HCT116 (cell line): ENCODE data around the gene LFNG.

Source experiments
- CTCF ChIP-seq, 3 experiments: fragments of 200-600 bp in 1 of 3; sonication (generic) in 1 of 3; IDR thresholded peaks in 2 of 3; conservative IDR thresholded peaks in 1 of 3; 2 replicates each; pipeline ENCODE4 v1.5.1; 2012 to 2017; ENCODE audit warnings: low read depth in 2 of 3, low read length in 2 of 3, antibody characterized with exemption in 1 of 3, borderline replicate concordance in 1 of 3, control low read depth in 1 of 3, mild to moderate bottlenecking in 1 of 3, mixed read lengths in 1 of 3, mixed run types in 1 of 3, moderate library complexity in 1 of 3; ENCODE audit not compliant: insufficient read depth in 1 of 3
- EGR1 ChIP-seq: IDR thresholded peaks from 2 replicates; pipeline ENCODE4 v1.6.1; 2012; ENCODE audit warnings: low read depth
- EZH2 ChIP-seq: fragments of 200-600 bp; sonication (generic); IDR thresholded peaks from 2 replicates; pipeline ENCODE4 v1.6.1; 2017; ENCODE audit warnings: antibody characterized with exemption, mixed run types
- FOSL1 ChIP-seq: IDR thresholded peaks from 2 replicates; pipeline ENCODE4 v1.6.1; 2012; ENCODE audit warnings: low read depth
- REST ChIP-seq: IDR thresholded peaks from 2 replicates; pipeline ENCODE4 v1.6.1; 2012; ENCODE audit warnings: low read depth
- ZNF274 ChIP-seq: fragments of 200-500 bp; sonication (Bioruptor generic); IDR thresholded peaks from 2 replicates; pipeline ENCODE4 v1.6.1; 2014; ENCODE audit warnings: mild to moderate bottlenecking, low read depth, low read length, inconsistent platforms

DNA sequence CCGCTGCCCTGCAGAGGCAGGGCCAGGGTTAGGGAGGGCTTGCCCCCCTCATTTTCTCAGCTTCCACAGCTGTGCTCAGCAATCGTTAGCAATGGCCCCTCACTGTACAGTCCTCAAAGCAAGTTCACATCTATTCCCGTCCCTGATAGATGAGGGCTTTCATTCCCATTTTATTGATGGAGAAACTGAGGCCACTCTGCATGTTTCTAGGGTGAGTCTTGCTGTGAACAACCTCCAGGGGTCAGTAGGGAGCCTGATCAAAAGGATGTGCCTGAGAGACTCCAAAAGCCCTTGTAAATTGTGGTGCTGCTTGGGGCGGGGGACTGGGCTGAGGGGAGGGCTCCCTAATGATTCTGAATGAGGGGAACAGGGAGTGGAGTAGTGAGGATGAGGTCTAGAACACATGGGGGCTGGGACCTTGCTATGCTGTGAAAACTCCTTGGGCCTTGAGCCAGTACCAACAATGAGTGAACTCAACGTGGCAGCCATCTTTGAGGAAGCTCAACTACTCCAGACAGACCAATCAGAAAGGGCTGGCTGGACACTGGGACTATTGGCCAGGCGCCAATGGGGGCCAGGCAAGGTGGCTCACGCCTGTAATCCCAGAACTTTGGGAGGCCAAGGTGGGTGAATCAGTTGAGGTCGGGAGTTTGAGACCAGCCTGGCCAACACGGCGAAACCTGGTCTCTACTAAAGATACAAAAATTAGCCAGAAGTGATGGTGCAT lies 36.7 kb upstream of the LFNG start:
- TF ChIP-seq CTCF (IDR thresholded peaks at IDR 0.05 in 2 of 3, conservative IDR thresholded peaks at IDR 0.05 in 1 of 3; ENCODE audit: borderline replicate concordance in 1 of 3, insufficient read depth in 1 of 3, low read depth in 2 of 3, low read length in 2 of 3) (peak in 2 of 3 experiments; percentile 17 to 20; a peak in 2 of 6 replicates), ZNF274 (no peak), EZH2 (no peak), FOSL1 (no peak), REST (no peak), EGR1 (no peak)
